ENCODE results near the gene PIK3R1.

PIK3R1 gene

GRCh38 chr5:68215208-68215897 is at the start of gene PIK3R1:
PIK3R1 (plus strand) TSS chr5:68215756; CDS start chr5:68226676, 10,920 bp downstream.
- peak; percentile 95 for DNase-seq

GRCh38 chr5:68167195-68167651 is 48.3 kb upstream of the PIK3R1 start:
- DNase-seq: no peak

- DNase-seq: no peak
Observed at GRCh38 chr5:68169903-68170302, 45.7 kb upstream of the PIK3R1 start.

GRCh38 chr5:68170826-68171558 is 44.6 kb upstream of the PIK3R1 start:
- DNase-seq: no peak

- no peak for DNase-seq
Observed at GRCh38 chr5:68172314-68172713, 43.2 kb upstream of the PIK3R1 start.

- DNase-seq: no peak
Observed at GRCh38 chr5:68173007-68173406, 42.5 kb upstream of the PIK3R1 start.

- no peak for DNase-seq
Observed at GRCh38 chr5:68176253-68176652, 39.3 kb upstream of the PIK3R1 start.

GRCh38 chr5:68176802-68177479 is 38.6 kb upstream of the PIK3R1 start:
- DNase-seq: no peak

- DNase-seq: no peak
Observed at GRCh38 chr5:68177676-68178075, 37.9 kb upstream of the PIK3R1 start.

- DNase-seq: no peak
Observed at GRCh38 chr5:68178579-68178978, 37.0 kb upstream of the PIK3R1 start.

- no peak for DNase-seq
Observed at GRCh38 chr5:68180121-68181038, 35.2 kb upstream of the PIK3R1 start.

- DNase-seq: no peak
Observed at GRCh38 chr5:68181039-68181599, 34.4 kb upstream of the PIK3R1 start.

- peak; percentile 10 for DNase-seq
Observed at GRCh38 chr5:68182094-68182493, 33.5 kb upstream of the PIK3R1 start.

GRCh38 chr5:68182534-68182933 is 33.0 kb upstream of the PIK3R1 start:
- no peak for DNase-seq

GRCh38 chr5:68187268-68188055 is 28.1 kb upstream of the PIK3R1 start:
- DNase-seq: no peak

GRCh38 chr5:68189171-68189570 is 26.4 kb upstream of the PIK3R1 start:
- DNase-seq: no peak

- no peak for DNase-seq
Observed at GRCh38 chr5:68189613-68190012, 25.9 kb upstream of the PIK3R1 start.

- no peak for DNase-seq
Observed at GRCh38 chr5:68190619-68191018, 24.9 kb upstream of the PIK3R1 start.

GRCh38 chr5:68191083-68191791 is 24.3 kb upstream of the PIK3R1 start:
- no peak for DNase-seq

GRCh38 chr5:68192679-68193060 is 22.9 kb upstream of the PIK3R1 start:
- no peak for DNase-seq

Data from inflammatory macrophage treated with lipopolysaccharide for 4 hours (primary cell).